ENCODE measurements around the gene USP40.

The USP40 gene

DNA sequence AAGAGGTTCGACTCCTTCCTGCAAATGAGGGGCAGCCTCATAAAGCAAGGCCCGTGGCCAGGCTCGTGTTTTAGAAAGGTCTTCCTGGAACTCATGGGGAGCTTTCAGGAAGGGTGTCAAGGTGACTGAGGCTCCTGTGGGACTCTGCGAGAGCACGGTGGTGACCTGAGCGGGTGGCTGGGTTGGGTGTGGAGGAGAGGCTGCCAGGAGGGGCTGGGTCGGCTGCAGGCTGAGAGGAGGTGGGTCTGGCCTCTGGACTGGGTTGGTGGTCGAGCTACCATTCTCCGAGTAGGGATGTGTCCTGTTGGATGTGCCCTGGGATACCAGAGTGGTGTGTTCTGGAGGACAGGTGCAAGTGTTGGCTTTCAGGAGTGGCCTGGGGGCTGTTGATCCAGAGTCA, 125.9 kb downstream of the USP40 start:
- no peak for DNase-seq

DNA sequence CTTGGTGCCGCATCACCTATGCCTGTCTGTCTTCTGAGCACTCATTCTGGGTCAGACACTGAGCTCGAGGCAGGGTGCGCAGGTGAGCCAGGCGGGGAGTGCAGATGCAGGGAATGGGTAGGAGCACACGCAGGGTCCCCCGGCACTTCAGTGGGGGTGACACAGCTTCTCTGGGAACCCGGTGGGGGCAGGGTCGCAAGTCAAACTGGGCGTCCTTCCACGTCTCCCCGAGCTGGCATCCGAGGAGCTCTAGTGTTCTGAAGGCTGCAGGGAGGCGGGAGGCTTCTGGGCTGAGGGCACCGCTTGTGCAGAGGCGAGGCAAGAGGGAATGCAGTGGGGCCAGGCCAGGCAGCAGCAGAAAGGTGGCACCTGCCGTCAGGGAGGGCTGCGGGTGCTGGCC, 126.3 kb downstream of the USP40 start:
- no peak for DNase-seq

DNA sequence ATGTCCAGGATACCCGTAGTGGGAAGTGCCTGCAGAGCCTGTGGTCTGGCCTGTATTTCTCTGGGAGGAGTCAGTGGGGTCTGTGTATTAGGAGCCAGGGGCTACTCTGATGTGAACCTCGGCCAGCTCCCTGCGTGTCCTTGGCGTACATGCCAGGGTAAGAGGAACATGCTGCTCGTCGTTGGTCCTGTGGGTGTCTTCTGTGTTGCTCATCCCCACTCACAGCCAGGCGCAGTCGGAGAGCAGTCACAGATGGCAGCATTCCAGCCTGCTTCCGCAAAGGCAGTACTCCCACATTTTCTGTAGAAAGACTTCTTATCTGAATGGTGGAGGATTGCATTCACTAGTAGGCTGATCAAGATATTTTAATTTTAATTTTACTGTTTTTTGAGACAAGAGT, 127.4 kb downstream of the USP40 start:
- no peak for DNase-seq

DNA sequence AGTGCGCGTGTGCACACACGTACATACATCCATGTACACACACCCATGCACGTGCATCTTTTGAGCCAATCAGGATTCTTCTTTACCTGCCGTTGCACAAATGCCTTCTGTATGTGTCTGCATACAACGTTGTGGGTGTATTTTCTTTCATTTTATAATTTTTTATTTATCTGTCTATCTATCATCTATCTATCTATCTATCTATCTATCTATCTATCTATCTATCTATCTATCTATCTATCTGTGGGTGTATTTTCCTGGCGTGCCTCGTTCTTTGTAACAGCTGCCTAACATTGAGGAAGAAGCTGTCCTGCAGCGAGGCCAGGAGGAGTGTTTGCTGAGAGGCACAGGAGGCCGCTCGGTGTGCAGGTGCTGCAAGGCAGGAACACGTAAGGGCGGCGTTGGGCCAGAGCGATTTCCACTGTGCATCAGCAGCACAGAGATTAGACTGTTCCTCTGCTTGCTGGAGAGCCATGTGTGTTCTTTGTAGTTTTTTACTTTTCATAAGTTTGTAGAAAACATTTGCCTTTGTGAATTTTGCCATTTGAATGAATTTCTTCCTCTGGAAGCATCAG, 127.9 kb downstream of the USP40 start:
- no peak for DNase-seq

DNA sequence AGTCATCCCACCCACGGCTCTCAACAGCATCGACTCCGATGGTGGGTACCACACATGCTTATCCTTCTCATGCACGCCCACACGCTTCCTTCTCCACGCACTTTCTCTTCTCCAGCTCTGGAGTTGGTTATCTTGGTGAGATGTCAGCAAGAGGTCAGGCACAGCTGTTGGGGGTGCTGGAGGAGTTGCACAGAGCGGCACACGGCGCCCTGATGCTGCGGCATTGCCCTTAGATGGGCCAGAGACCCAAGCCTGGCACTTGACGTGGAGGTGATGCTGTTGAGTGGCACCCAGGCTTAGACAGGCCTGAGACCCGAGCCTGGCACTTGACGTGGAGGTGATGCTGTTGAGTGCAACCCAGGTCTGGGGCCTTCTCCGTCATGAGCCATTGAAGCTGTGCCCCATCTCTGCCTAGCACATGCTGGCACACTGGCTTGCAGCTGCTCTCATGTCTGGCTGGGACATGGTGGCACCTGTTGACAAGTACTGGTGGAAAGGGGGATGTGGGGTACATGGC, 129.1 kb downstream of the USP40 start:
- no peak for DNase-seq

DNA sequence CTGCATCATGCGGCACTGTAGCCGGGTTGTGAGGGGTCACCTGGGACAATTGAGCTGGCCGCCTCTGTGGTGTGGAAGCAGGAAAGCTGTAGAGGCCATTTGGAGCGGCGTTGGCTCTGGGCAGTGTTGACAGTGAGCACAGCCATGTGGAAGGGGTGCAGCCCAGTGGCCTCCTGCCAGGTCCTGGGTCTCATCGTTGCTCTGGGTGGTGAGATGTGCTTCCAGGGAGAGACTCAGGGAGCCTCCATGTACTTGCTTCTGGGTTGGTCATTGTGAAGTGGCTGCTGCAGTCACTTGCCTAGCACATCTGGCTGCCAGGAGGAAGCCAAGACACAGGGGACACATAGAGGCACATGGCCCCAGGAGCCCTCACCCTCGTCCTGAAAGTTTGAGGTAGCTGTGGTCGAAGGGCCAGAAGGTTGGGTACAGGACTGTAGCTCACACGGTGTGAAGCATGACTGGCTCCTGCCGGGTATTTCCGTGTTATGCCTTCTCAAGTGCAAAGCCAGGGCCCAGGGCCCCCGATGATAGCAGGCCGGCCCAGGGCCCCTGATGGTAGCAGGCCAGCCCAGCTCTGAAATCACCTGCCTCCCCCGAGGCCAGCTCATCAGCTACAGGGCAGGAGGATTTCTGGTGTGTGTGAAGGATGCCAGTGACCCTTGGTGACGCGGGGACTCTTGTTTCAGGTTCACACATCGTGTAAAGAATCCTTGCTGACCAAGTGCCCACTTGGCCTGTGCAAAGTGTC, 129.7 kb downstream of the USP40 start:
- no peak for DNase-seq

DNA sequence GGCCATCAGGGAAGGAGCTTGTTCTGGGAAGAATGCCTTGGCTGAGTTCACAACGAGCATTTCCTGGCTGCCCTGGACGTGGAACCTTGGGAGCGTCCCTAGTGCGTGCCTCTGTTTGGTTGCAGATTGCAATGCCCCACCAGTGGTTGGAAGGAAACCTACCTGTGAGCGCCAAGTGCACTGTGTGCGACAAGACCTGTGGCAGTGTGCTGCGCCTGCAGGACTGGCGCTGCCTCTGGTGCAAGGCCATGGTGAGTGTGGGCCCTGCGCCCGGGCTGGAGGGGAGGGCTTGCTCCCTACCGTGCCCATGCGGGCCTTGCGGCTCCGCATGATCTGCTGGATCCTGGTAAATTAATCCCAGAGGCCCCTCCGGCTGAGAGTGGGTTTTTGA, 130.4 kb downstream of the USP40 start:
- no peak for DNase-seq

DNA sequence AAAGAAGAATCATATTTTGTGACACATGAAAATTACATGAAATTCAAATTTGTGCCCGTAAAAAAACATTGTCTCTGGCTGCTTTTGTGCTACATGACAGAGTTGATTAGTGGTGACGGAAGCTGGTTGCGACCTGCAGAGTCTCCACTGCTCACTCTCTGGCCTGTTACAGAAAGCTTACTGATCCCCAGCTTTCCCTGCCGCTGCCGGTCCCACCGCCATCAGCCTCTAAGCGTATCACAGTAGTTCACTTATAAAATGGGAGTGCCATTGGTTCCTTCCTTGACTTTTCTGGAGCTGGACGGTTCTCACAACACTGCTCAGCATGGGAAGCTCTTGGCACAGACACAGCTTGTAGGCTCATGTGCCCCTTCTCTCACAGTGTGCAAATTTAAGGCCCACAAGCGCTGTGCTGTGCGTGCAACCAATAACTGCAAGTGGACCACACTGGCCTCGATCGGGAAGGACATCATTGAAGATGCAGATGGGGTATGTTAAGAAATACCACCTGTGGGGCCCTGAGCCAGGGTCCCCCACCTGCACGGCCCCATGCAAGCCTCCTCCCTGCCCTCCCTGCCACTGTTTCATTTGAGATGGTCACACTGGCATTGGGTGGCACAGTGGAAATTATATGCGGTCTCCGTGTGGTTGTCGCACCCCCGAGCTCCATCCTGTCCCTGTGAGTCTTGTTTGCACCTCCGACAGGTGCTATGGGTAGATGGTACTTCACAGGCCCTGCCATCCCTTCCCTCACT, 131.0 kb downstream of the USP40 start:
- no peak for DNase-seq

DNA sequence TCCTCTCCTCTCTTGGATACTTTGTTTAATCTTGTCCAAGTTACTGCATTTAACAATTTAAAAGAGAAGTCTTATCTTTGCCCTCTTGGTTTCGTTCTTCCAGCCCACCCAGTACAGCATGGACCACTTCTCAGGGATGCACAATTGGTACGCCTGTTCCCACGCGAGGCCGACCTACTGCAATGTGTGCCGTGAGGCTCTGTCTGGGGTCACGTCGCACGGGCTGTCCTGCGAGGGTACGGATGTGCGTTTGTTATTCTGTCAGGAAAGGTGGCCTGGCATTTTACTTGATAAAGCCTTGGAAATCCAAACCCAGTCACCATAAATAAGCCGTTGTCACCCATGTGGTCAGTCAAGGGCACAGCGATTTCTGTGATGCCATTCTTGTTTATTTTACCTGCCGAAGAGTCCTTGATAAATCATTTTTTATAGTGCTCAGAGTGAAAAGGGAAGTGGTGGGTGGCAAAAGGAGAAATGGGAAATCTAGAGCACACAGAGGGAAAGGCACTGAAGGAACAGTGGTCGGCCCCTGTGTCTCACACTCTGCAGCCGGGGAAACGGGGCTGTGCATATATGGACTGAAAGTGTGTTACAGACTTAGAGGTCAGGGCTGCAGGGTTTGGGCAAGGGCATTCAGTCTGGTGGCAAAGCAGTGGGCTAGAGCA, 131.8 kb downstream of the USP40 start:
- DNase-seq, result no peak

DNA sequence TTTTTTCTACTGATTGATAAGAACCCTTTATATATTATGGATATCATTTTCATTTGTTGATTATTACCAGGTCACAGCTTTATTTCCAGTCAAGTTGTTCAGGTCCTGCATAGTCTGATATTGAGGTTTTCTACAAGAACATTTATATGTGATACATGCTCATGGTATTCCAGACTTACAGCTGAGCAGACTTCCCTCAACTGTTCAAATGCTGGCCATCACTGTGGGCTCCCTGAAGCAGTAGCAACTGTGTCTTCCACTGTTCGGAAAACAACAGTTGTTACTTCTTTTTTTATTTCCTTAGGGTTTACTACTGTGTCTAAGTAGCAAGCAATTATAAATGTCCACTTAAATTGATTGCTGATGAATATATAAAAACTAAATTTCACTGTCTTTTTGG, 132.8 kb downstream of the USP40 start:
- no peak for DNase-seq

DNA sequence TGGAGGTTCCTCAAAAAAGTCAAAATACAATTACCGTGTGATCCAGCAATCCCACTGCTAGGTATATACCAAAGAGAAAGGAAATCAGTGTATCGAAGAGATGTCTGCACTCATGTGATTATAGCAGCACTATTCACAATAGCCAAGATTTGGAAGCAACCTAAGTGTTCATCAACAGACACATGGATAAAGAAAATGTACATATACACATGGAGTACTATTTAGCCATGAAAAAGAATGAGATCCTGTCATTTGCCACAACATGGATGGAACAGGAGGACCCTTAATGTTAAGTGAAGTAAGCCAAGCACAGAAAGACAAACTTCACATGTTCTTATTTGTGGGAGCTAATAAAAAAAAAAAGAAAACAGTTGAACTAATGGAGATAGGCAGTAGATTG, 133.6 kb downstream of the USP40 start:
- no peak for DNase-seq

DNA sequence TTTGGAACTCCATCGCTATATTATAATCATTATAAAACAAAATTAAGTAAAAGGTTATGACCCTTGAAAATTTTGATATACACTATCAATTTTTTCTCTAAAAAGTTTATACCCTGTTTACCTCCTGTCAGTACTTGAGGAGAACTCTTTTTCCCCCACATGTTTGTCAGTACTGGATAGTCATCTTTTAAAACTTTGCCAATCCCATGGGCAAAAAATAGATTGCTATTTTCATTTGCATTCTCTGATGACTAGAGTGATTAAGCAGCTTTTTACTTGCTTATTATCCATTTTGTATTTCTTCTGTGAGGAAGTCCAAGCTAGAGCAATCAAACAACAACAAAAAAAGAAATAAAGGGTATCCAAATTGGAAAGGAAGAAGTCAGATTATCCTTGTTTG, 135.9 kb downstream of the USP40 start:
- DNase-seq, result no peak

DNA sequence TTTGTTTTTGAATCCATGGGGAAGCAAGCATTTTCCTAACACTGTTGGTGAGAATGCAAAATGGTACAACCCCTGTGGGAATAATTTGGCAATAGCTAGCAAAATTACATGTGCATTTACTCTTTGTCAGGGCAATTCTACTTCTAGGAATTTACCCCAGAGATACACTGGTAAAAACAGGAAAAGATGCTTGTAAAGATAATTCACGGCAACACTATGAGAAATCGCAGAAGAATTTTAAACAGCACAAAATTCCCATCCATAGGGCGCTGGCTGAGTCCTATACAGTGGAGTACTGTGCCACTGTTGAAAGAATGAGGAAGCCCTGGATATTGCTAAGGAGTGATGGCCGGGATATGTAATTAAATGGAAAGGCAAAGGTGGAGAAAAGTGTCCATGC, 136.5 kb downstream of the USP40 start:
- no peak for DNase-seq

DNA sequence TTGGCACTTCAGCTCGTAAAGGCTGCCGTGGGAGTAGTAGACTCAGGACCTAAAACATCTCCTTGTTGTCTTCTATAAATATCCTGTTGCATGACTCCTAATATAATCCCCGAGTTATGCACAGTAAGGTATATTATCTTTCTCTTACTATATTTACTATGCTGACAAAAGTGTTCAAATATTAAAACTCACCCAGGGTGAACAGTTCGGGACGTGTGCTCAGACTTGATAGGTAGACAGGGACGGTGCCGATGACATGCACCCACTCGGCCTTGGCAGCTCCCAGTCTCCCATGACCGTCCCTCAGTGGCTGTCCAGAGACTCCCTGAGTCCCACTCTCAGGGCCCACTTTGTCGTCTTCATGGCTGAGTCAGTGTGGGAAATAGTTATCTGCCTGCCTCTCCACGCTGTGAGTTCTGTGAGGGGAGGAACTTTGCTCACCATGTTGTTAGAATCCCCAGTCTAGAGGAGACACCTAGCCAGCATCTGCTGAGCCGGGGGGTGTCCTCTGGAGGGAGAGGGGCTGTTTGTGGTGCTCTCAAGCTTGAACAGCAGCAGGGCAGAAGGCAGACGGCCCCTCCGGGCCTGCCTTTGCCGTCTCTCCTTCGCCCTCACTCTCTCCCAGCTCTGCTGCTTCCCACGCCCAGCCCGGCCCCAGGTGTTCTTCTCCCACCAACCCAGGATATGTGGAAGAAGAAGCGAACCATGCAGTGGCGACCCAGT, 137.2 kb downstream of the USP40 start:
- DNase-seq, result no peak

DNA sequence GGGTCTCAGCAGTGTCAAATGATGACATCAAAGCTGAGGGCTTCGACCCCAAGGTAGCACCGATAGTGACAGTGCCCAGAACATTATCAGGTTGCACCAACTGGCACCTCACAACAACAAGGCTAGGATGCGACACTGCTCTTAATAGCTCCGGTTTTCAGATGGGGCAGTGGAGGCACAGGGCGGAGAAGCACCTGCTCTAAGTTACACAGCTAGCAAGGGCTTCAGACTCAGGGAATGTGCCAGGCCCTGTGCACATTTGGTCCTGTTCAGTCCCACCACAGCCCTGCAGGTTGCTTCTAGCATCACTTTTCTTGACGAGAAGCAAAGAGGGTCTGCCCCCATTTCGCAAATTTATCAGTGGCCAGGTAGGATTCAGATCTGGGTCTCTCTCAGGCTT, 138.1 kb downstream of the USP40 start:
- DNase-seq, result no peak

DNA sequence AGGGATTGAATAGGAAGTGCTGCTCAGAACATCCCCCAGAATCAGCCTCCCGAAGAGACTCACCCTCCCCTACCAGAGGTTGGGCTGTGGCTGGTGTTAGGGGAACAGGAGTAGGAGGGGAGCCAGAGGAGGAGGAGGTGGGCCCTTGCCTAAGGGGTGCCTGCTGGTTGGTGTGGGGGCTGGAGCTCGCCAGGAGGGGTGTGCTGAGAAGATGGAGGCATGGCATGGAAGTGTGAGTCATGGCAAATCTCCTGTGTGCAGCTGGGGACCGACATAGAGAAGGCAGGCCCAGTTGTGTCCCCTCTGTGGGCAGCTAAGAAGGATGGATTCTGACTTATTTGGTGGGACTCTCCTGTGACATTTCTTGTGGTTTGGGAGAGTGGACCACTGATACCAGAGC, 138.6 kb downstream of the USP40 start:
- DNase-seq, result no peak

DNA sequence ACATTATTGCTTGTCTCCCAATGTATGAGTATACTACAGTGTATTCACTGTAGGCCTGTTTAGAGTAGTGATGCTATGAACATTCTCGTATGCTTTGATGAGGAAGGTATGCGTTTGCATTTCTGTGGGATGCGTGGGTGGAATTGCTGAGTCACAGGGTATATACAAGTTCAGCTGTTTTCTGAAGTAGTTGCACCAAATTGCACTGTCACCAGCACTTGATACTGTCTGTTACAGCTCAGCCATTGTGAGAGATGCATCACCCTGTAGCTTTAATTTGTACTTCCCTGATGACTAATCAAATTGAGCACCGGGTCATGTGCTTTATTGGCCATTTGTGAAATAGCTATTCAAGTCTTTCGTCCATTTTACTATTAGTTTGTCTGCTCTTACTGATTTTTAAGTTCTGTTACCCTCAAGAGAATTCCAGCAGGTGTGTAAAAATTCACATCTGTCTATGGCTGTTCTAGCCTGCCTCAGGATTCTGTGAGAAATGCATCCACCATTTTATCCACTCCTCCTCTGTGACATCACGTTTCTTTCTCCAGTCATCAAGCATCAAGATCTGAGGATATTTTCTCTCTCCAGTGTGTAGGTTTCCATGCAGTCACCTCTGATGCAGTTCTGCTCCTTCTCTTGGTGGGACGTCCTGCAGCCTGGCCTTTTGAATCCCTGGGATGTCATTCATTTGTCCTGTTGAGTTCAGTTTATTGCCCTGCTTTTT, 139.8 kb downstream of the USP40 start:
- no peak for DNase-seq
